Activated T-cell treated with anti-CD3 and anti-CD28 coated beads for 24 hours (primary cell): Measurements from ENCODE around the gene B4GALNT3.

Experiments
- DNase-seq: peaks from one replicate; pipeline ENCODE4 v3.0.0-alpha.2; 2020; ENCODE audit warnings: low read depth

Gene B4GALNT3

GRCh38 chr12:593396-594270 lies 133.9 kb downstream of the B4GALNT3 start:
- DNase-seq: no peak

GRCh38 chr12:597926-598568 lies 138.3 kb downstream of the B4GALNT3 start:
- no peak for DNase-seq

- no peak for DNase-seq
Measured at GRCh38 chr12:599756-600155, 140.0 kb downstream of the B4GALNT3 start.

- no peak for DNase-seq
Measured at GRCh38 chr12:601976-602699, 142.4 kb downstream of the B4GALNT3 start.

GRCh38 chr12:602700-603068 lies 142.9 kb downstream of the B4GALNT3 start:
- DNase-seq: no peak

GRCh38 chr12:604956-605355 lies 145.2 kb downstream of the B4GALNT3 start:
- DNase-seq: no peak

GRCh38 chr12:607541-608001 lies 147.8 kb downstream of the B4GALNT3 start:
- no peak for DNase-seq

GRCh38 chr12:608413-608812 lies 148.7 kb downstream of the B4GALNT3 start:
- no peak for DNase-seq

GRCh38 chr12:608921-609320 lies 149.2 kb downstream of the B4GALNT3 start:
- DNase-seq: no peak

GRCh38 chr12:611721-612120 lies 152.0 kb downstream of the B4GALNT3 start:
- no peak for DNase-seq

GRCh38 chr12:612293-612692 lies 152.6 kb downstream of the B4GALNT3 start:
- no peak for DNase-seq

- DNase-seq: no peak
Measured at GRCh38 chr12:612886-613285, 153.1 kb downstream of the B4GALNT3 start.
